ENCODE data around the gene TRABD2B.

Gene TRABD2B

GRCh38 chr1:47875036-47875435 lies 122.1 kb downstream of the TRABD2B start:
- Histone ChIP-seq H3K4me1 (ENCODE audit: control insufficient read depth, insufficient read depth, low read length) (peaks cover 8% of the 10 kb centered on the region), H3K27me3 (ENCODE audit: control insufficient read depth in 1 of 2, insufficient read depth in 2 of 2, low read length in 2 of 2) (peaks cover 0 to 2% of the 10 kb centered on the region in 2 donors), H3K9me3 (ENCODE audit: control insufficient read depth in 2 of 2, low read length in 2 of 2) (no peaks in the 10 kb centered on the region), H3K27ac (ENCODE audit: low read length) (no peak overlapping the region), H3K36me3 (ENCODE audit: control insufficient read depth in 2 of 2, insufficient read depth in 2 of 2, low read length in 2 of 2) (no peaks in the 10 kb centered on the region), H3K9ac (ENCODE audit: low read length in 2 of 2) (no peak overlapping the region), H3K4me3 (ENCODE audit: low read length in 2 of 2) (no peak overlapping the region)

GRCh38 chr1:47873337-47873736 lies 123.8 kb downstream of the TRABD2B start:
- H3K27ac ChIP-seq (ENCODE audit: low read length) = no peak overlapping the region
- peaks cover 0 to 2% of the 10 kb centered on the region in 2 donors for H3K27me3 ChIP-seq (ENCODE audit: control insufficient read depth in 1 of 2, insufficient read depth in 2 of 2, low read length in 2 of 2)
- no peak overlapping the region for H3K9ac ChIP-seq (ENCODE audit: low read length in 2 of 2)
- peaks cover 8% of the 10 kb centered on the region for H3K4me1 ChIP-seq (ENCODE audit: control insufficient read depth, insufficient read depth, low read length)
- no peaks in the 10 kb centered on the region for H3K36me3 ChIP-seq (ENCODE audit: control insufficient read depth in 2 of 2, insufficient read depth in 2 of 2, low read length in 2 of 2)
- H3K9me3 ChIP-seq (ENCODE audit: control insufficient read depth in 2 of 2, low read length in 2 of 2) = no peaks in the 10 kb centered on the region
- H3K4me3 ChIP-seq (ENCODE audit: low read length in 2 of 2) = no peak overlapping the region

GRCh38 chr1:47872886-47873285 lies 124.3 kb downstream of the TRABD2B start:
- no peak overlapping the region for H3K27ac ChIP-seq (ENCODE audit: low read length)
- peaks cover 0 to 2% of the 10 kb centered on the region in 2 donors for H3K27me3 ChIP-seq (ENCODE audit: control insufficient read depth in 1 of 2, insufficient read depth in 2 of 2, low read length in 2 of 2)
- no peak overlapping the region for H3K9ac ChIP-seq (ENCODE audit: low read length in 2 of 2)
- no peaks in the 10 kb centered on the region for H3K9me3 ChIP-seq (ENCODE audit: control insufficient read depth in 2 of 2, low read length in 2 of 2)
- H3K36me3 ChIP-seq (ENCODE audit: control insufficient read depth in 2 of 2, insufficient read depth in 2 of 2, low read length in 2 of 2) = no peaks in the 10 kb centered on the region
- H3K4me3 ChIP-seq (ENCODE audit: low read length in 2 of 2) = no peak overlapping the region
- peaks cover 8% of the 10 kb centered on the region for H3K4me1 ChIP-seq (ENCODE audit: control insufficient read depth, insufficient read depth, low read length)

- H3K36me3 ChIP-seq (ENCODE audit: control insufficient read depth in 2 of 2, insufficient read depth in 2 of 2, low read length in 2 of 2) = no peaks in the 10 kb centered on the region
- peaks cover 0 to 2% of the 10 kb centered on the region in 2 donors for H3K27me3 ChIP-seq (ENCODE audit: control insufficient read depth in 1 of 2, insufficient read depth in 2 of 2, low read length in 2 of 2)
- no peak overlapping the region for H3K4me3 ChIP-seq (ENCODE audit: low read length in 2 of 2)
- H3K9me3 ChIP-seq (ENCODE audit: control insufficient read depth in 2 of 2, low read length in 2 of 2) = no peaks in the 10 kb centered on the region
- H3K27ac ChIP-seq (ENCODE audit: low read length) = no peak overlapping the region
- peaks cover 11% of the 10 kb centered on the region for H3K4me1 ChIP-seq (ENCODE audit: control insufficient read depth, insufficient read depth, low read length)
- no peak overlapping the region for H3K9ac ChIP-seq (ENCODE audit: low read length in 2 of 2)
Measured at GRCh38 chr1:47871799-47872353, 125.3 kb downstream of the TRABD2B start.

- Histone ChIP-seq H3K27me3 (ENCODE audit: control insufficient read depth in 1 of 2, insufficient read depth in 2 of 2, low read length in 2 of 2) (peaks cover 0 to 2% of the 10 kb centered on the region in 2 donors), H3K9ac (ENCODE audit: low read length in 2 of 2) (no peak overlapping the region), H3K9me3 (ENCODE audit: control insufficient read depth in 2 of 2, low read length in 2 of 2) (no peaks in the 10 kb centered on the region), H3K4me3 (ENCODE audit: low read length in 2 of 2) (no peak overlapping the region), H3K36me3 (ENCODE audit: control insufficient read depth in 2 of 2, insufficient read depth in 2 of 2, low read length in 2 of 2) (no peaks in the 10 kb centered on the region), H3K4me1 (ENCODE audit: control insufficient read depth, insufficient read depth, low read length) (peaks cover 5% of the 10 kb centered on the region), H3K27ac (ENCODE audit: low read length) (no peak overlapping the region)
Measured at GRCh38 chr1:47870946-47871676, 126.1 kb downstream of the TRABD2B start.

GRCh38 chr1:47870480-47870879 lies 126.7 kb downstream of the TRABD2B start:
- Histone ChIP-seq H3K27me3 (ENCODE audit: control insufficient read depth in 1 of 2, insufficient read depth in 2 of 2, low read length in 2 of 2) (peaks cover 0 to 2% of the 10 kb centered on the region in 2 donors), H3K36me3 (ENCODE audit: control insufficient read depth in 2 of 2, insufficient read depth in 2 of 2, low read length in 2 of 2) (no peaks in the 10 kb centered on the region), H3K4me3 (ENCODE audit: low read length in 2 of 2) (no peak overlapping the region), H3K4me1 (ENCODE audit: control insufficient read depth, insufficient read depth, low read length) (peaks cover 3% of the 10 kb centered on the region), H3K9ac (ENCODE audit: low read length in 2 of 2) (no peak overlapping the region), H3K27ac (ENCODE audit: low read length) (no peak overlapping the region), H3K9me3 (ENCODE audit: control insufficient read depth in 2 of 2, low read length in 2 of 2) (no peaks in the 10 kb centered on the region)

GRCh38 chr1:47868348-47868676 lies 128.9 kb downstream of the TRABD2B start:
- peaks cover 0 to 2% of the 10 kb centered on the region in 2 donors for H3K27me3 ChIP-seq (ENCODE audit: control insufficient read depth in 1 of 2, insufficient read depth in 2 of 2, low read length in 2 of 2)
- peaks cover 3% of the 10 kb centered on the region for H3K4me1 ChIP-seq (ENCODE audit: control insufficient read depth, insufficient read depth, low read length)
- H3K4me3 ChIP-seq (ENCODE audit: low read length in 2 of 2) = no peak overlapping the region
- H3K27ac ChIP-seq (ENCODE audit: low read length) = no peak overlapping the region
- peaks cover 0 to 2% of the 10 kb centered on the region in 2 donors for H3K9me3 ChIP-seq (ENCODE audit: control insufficient read depth in 2 of 2, low read length in 2 of 2)
- H3K9ac ChIP-seq (ENCODE audit: low read length in 2 of 2) = no peak overlapping the region
- H3K36me3 ChIP-seq (ENCODE audit: control insufficient read depth in 2 of 2, insufficient read depth in 2 of 2, low read length in 2 of 2) = no peaks in the 10 kb centered on the region

- Histone ChIP-seq H3K9me3 (ENCODE audit: control insufficient read depth in 2 of 2, low read length in 2 of 2) (peaks cover 0 to 2% of the 10 kb centered on the region in 2 donors), H3K4me3 (ENCODE audit: low read length in 2 of 2) (no peak overlapping the region), H3K27ac (ENCODE audit: low read length) (no peak overlapping the region), H3K4me1 (ENCODE audit: control insufficient read depth, insufficient read depth, low read length) (peaks cover 3% of the 10 kb centered on the region), H3K9ac (ENCODE audit: low read length in 2 of 2) (no peak overlapping the region), H3K36me3 (ENCODE audit: control insufficient read depth in 2 of 2, insufficient read depth in 2 of 2, low read length in 2 of 2) (no peaks in the 10 kb centered on the region), H3K27me3 (ENCODE audit: control insufficient read depth in 1 of 2, insufficient read depth in 2 of 2, low read length in 2 of 2) (peaks cover 0 to 2% of the 10 kb centered on the region in 2 donors)
Measured at GRCh38 chr1:47867438-47868347, 129.5 kb downstream of the TRABD2B start.

GRCh38 chr1:47866601-47867437 lies 130.4 kb downstream of the TRABD2B start:
- peaks cover 0 to 2% of the 10 kb centered on the region in 2 donors for H3K9me3 ChIP-seq (ENCODE audit: control insufficient read depth in 2 of 2, low read length in 2 of 2)
- peaks cover 3% of the 10 kb centered on the region for H3K4me1 ChIP-seq (ENCODE audit: control insufficient read depth, insufficient read depth, low read length)
- H3K9ac ChIP-seq (ENCODE audit: low read length in 2 of 2) = no peak overlapping the region
- no peaks in the 10 kb centered on the region for H3K36me3 ChIP-seq (ENCODE audit: control insufficient read depth in 2 of 2, insufficient read depth in 2 of 2, low read length in 2 of 2)
- H3K27ac ChIP-seq (ENCODE audit: low read length) = no peak overlapping the region
- H3K27me3 ChIP-seq (ENCODE audit: control insufficient read depth in 1 of 2, insufficient read depth in 2 of 2, low read length in 2 of 2) = no peaks in the 10 kb centered on the region
- H3K4me3 ChIP-seq (ENCODE audit: low read length in 2 of 2) = no peak overlapping the region

GRCh38 chr1:47865881-47866535 lies 131.2 kb downstream of the TRABD2B start:
- Histone ChIP-seq H3K4me1 (ENCODE audit: control insufficient read depth, insufficient read depth, low read length) (peaks cover 3% of the 10 kb centered on the region), H3K36me3 (ENCODE audit: control insufficient read depth in 2 of 2, insufficient read depth in 2 of 2, low read length in 2 of 2) (no peaks in the 10 kb centered on the region), H3K9me3 (ENCODE audit: control insufficient read depth in 2 of 2, low read length in 2 of 2) (peaks cover 2 to 4% of the 10 kb centered on the region in 2 donors), H3K9ac (ENCODE audit: low read length in 2 of 2) (no peak overlapping the region), H3K27me3 (ENCODE audit: control insufficient read depth in 1 of 2, insufficient read depth in 2 of 2, low read length in 2 of 2) (no peaks in the 10 kb centered on the region), H3K27ac (ENCODE audit: low read length) (no peak overlapping the region), H3K4me3 (ENCODE audit: low read length in 2 of 2) (no peak overlapping the region)
